ENCODE measurements around the gene PTGFRN.
A peak's percentile ranks its signal among the peaks of the same experiment; 100 is the strongest.
"Not testable (repeated sequence)": the region's sequence is repeated elsewhere in the genome, so short reads cannot be mapped to it uniquely, and the experiment has no call there.

Gene PTGFRN

GRCh38 chr1:116945996-116946395, 36.3 kb downstream of the PTGFRN start:
- DNase-seq, result no peak

DNA sequence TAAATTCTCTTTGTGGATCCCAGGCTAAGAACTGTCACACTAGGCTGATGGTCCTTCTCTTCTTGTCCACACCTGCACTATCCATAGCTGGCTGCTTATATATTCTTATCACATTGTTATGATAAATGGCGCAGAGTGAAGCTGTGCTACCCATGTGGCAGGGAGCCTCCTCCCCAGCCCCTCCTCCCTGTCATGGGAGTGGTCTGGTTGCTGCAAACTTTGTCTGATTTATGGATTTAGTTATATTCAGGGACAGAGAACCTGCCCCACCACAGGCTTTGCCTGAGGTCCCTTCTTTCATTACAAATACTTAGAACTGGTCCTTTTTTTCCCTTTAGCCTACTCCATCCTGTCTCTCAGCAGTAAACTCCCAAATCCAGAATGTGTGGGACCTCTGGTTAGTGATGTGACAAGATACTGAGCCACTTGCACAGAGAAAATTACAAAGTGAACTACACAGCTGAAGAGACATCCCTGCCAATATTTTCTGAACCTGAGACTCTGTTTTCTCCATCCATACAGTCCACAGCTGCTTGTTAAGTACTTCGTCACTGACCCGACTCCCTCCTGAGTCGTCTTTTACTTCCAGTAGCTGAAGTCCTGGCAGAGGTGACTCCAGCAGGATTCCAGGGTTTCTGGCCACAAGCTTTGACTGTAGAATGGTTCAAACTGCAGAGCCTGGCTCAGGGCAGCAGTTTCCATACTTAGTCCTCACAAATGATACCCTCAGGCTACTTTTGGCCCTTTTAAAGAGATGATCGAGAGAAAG, 37.6 kb downstream of the PTGFRN start:
- DNase-seq, result no peak

DNA sequence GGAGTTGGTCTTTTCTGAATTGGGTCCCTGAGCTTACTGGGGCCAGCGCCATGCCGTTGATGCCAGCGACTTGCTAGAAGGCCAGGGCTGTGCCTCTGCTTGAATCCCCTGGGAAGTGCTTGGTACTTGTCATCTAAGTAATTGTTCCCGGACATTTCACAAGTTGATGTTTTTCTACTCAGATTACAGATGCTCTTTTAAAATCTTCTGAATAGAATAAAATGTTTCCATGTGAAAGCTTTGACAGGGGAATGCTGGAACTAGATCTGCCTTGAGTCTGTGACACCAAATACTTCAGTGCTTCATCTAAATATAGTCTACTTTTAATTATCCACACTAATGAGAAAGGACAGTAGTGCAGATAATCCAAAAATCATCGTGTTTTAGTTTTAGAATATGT, 38.3 kb downstream of the PTGFRN start:
- no peak for DNase-seq

DNA sequence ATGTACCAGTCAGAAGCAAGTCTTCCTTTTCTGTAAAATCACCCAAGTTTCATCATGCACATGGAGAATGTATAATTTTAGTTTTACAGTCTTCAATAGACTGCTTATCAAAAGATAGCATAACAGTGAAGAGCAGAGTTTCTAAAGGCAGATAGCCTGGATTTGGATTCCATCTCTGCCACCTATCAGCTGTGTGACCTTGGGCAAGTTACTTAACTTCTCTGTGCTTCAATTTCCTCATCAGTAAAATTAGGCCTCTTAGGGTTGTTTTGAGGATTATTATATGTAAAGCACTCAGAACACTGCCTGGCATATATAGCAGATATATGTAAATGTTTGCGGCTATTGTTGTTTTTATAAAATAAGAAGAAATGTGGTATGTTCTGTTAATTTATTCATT, 38.9 kb downstream of the PTGFRN start:
- DNase-seq, result no peak

DNA sequence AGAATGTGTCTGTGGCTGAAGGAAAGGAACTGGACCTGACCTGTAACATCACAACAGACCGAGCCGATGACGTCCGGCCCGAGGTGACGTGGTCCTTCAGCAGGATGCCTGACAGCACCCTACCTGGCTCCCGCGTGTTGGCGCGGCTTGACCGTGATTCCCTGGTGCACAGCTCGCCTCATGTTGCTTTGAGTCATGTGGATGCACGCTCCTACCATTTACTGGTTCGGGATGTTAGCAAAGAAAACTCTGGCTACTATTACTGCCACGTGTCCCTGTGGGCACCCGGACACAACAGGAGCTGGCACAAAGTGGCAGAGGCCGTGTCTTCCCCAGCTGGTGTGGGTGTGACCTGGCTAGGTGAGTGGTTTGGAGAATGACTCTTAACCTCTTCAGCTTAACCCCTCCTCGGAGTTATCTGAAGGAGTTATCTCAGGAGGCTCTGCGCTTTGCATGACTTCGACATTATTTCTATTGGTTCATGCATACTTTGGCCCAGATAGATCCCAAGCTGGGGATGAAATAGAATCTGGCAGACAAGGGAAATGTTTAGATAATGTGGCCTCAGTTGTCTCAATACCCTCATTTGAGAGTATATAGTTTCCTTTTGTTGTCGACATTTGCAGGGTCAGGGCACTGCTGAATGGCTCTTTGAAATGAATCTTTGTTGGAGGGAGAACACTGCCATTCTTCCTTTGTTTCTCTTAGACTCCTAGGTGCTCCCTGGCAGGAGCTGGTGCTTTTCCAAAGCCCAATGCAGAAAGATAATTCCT, 39.7 kb downstream of the PTGFRN start:
- DNase-seq, result no peak

DNA sequence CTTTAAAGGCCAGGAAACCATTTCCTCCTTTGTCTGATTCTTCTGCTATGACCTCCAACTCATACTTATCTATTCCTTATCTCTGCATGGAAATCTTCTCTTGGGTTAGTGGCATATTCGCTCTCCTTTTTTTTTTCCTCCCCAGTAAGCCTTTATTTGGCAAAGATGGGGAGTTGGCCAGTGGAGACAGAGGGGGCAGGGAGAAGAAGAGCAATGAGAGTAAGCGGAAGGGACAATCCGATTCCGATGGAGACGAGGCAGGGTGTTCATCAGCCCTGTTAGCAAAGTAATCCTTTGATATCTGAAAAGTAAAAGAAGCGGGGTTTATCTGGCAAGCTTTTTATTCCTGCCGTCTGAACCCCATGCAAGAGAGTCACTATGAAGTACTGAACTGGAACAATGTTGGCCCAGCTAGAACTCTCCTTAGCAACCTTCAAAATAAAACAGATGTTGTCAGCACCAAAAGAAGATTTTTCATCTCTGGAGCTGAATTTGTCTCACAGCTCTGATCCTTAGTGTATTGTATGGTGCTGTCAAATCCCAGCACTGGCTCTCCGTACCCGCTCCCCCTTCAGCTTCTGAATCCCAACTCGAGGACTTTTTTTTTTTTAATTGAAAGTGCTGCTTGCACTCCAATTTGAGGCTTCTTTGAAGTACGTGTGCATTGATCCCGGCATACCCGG, 40.9 kb downstream of the PTGFRN start:
- no peak for DNase-seq

DNA sequence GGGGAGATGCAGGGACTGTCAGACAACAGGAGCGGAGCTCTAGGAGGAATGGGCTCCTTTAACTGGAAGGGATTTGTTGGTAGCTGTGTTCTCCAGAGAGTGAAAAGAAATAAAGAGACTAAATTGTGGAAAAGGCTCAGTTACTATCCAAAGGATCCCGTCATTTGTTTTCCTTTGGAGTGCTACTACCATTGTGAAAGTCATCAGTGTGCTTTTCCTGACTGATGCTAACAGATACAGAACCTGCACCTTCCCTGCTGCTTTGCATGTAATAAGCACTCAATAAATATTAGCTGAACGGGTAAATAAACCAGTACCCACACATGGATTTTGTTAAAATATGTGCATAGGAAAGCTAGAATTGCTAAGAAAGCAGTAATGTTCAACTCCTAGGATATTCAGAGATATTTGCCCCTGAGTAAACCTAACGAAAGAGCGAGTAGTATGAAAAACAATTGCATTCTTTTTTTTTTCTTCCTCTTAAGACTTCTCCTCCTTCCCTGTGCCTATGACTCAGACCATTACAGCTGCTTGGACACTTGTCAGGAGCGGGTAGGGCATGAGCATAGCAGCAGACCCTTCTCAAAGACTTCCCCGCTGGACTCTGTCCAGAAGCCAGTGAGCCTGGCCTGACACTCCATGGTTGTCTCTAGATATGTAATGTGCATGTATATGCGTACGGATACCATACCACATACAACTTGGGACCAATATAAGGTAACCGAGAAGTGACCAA, 41.7 kb downstream of the PTGFRN start:
- no peak for DNase-seq

DNA sequence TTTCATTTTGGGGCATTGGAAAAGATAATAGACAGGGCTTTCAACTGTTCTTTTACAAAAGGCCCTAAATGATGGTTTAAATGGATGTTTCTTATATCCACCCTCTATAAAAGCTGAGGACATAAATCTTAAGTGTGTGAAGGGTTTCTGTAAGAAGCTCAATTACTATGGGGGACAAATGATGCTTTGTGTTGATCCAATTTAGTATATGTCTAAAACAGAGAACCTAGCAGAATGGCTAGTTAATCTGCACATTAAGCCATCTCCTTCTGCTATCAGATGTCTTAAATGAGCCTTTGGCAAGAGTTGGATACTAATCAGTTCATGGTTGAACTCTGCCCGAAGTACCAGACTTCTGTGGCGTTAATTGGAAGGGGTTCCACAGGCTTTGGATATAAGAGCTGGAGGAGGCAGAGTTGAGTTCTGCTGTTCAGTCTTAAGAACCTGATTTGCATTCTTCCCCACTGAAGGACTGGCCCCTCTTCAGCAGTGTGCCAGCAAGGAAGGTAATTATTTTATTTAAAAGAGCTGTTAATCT, 43.1 kb downstream of the PTGFRN start:
- DNase-seq, result peak; percentile 56 to 88

- DNase-seq, result peak; percentile 18 to 77
These were observed 44.7 kb downstream of the PTGFRN start for GRCh38 chr1:116954440-116954839.

- DNase-seq, result peak in 1 of 2 experiments; percentile 16
These were observed 46.7 kb downstream of the PTGFRN start for GRCh38 chr1:116956378-116956777.

DNA sequence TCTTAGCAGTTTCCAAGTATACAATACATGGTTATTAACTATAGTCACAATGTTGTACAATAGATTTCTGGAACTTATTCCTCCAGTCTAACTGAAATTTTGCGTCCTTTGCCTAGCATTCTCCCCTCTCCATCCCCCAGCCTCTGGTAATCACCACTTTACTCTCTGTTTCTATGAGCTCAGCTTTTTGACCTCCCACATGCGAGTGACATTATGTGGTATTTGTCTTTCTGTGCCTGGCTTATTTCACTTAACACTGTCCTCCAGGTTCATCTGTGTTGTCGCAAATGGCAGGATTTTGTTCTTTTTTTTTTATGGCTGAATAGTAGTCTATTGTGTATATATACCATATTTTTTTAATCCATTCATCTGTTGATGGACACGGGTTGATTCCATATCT, 47.9 kb downstream of the PTGFRN start:
- DNase-seq, result no peak

DNA sequence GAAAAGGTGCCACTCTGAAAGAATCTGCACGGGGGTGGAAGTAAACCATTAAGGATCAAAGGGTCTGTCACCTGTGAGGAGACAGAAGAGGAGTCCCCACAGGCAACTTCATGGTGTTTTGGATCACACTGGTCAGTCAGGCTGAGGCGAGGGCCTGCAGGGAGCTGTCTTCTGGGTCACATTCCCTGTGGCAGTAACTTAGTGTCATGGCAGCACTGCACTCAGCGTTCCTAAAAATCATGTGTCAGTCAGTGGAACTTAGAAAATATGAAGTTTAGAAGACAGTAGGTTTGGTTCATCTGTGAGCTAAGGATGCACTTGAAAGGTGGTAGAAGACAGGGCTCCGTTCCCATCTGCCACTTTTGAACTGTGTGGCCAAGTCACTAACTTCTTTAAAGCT, 48.4 kb downstream of the PTGFRN start:
- no peak for DNase-seq

DNA sequence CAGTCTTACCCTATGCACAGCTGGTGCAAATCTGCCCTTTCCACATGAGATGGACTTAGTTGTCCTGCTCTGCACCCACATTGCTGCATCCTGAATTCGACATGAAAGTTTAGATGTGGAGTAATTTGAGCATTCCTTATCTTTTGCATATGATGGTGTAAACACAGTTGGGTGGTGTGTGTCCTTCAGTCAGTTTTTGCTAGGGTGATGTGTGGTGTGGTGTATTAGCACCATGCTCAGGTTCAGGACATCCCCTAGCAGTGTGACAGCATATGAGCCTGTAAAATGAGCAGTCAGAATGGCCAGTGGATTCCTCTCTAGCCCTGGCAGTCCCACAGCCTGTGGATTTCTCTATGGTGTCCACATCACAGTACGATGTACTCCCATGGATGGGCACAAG, 49.3 kb downstream of the PTGFRN start:
- no peak for DNase-seq

- DNase-seq, result no peak
These were observed 51.9 kb downstream of the PTGFRN start for GRCh38 chr1:116961606-116962005.

GRCh38 chr1:116962987-116963639, 53.4 kb downstream of the PTGFRN start:
- DNase-seq, result no peak

- no peak for DNase-seq
These were observed 57.1 kb downstream of the PTGFRN start for GRCh38 chr1:116966791-116967190.

GRCh38 chr1:116968724-116969123, 59.0 kb downstream of the PTGFRN start:
- DNase-seq, result no peak

DNA sequence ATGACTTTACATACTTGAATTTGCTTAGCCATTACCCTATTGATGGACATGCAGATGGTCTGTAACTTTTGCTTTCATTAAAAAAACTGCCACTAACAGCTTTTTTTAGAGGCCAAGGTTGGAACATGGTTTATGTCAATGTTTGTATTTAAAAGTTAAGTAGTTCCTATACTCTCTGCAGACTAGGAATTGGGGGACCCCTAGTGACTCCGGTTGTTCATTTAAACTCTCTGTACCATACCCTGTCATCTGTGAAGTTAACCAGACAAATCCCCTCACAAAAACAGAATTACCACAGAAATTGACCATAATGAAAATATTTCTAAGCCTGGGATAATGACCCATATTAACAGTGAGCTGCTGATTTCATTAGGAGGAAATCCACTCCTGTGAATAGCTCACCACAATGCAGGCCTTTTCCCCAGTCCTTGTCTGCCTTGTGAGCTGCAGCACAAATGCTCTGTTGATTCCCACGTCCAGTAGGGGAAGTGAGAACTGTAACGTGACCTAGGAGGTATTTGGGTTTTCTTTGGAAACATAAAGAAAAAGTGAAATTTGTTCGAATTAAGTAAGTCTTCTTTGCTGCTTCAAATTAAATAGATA, 61.6 kb downstream of the PTGFRN start:
- peak in 1 of 2 experiments; percentile 52 for DNase-seq

GRCh38 chr1:116971965-116972673, 62.4 kb downstream of the PTGFRN start:
- peak; percentile 77 to 90 for DNase-seq

GRCh38 chr1:116972674-116973030, 62.9 kb downstream of the PTGFRN start:
- DNase-seq, result no peak

GRCh38 chr1:116980309-116980708, 70.6 kb downstream of the PTGFRN start:
- DNase-seq, result not testable (repeated sequence)
